WTC11 (cell line): ENCODE measurements around the gene YOD1. TPM values are rescaled to one million over a fixed set of nuclear protein-coding genes. Genes with fewer than 3 reads are reported as not detected.

ENCODE experiments used
- ATAC-seq: fragments of 200-7000 bp; cut with Tn5 transposase; 2 replicates; pipeline ENCODE4 v1.10.0; 2021; ENCODE audit warnings: mild to moderate bottlenecking, moderate library complexity
- CTCF ChIA-PET: fragments of 300-600 bp; sonication (Branson Sonifier 250); formaldehyde crosslinking; loops from one replicate; lab custom pipeline; 2021; ENCODE audit warnings: antibody characterized with exemption; lab: Charles Lee
- POLR2A ChIA-PET: fragments of 350-600 bp; sonication (Branson Sonifier 250); formaldehyde crosslinking; loops from one replicate; lab custom pipeline; 2021; ENCODE audit warnings: antibody characterized with exemption; lab: Charles Lee
- DNase-seq: peaks from one replicate; pipeline ENCODE4 v3.0.0; 2021; ENCODE audit warnings: low spot score
- H3K27ac Mint-ChIP-seq: 2 replicates; pipeline ENCODE4 v1.8.0; 2021; ENCODE audit warnings: mixed read lengths
- H3K27me3 Mint-ChIP-seq: 2 replicates; pipeline ENCODE4 v1.8.0; 2021; ENCODE audit warnings: low read depth, mild to moderate bottlenecking, moderate library complexity, mixed read lengths
- H3K36me3 Mint-ChIP-seq: 2 replicates; pipeline ENCODE4 v1.8.0; 2021; ENCODE audit warnings: mixed read lengths
- H3K4me1 Mint-ChIP-seq: 2 replicates; pipeline ENCODE4 v1.8.0; 2022; ENCODE audit warnings: mixed read lengths
- H3K4me3 Mint-ChIP-seq: 2 replicates; pipeline ENCODE4 v1.8.0; 2021; ENCODE audit warnings: mild to moderate bottlenecking, moderate library complexity, mixed read lengths
- H3K9me3 Mint-ChIP-seq: 2 replicates; pipeline ENCODE4 v1.8.0; 2021; ENCODE audit warnings: mixed read lengths
- AFF4 ChIP-seq: sonication (generic); formaldehyde crosslinking; IDR thresholded peaks from 2 replicates; pipeline ENCODE4 v1.8.1; 2023; ENCODE audit warnings: mild to moderate bottlenecking, missing genetic modification reagents, borderline replicate concordance
- ATF1 ChIP-seq: sonication (generic); formaldehyde crosslinking; IDR thresholded peaks from 2 replicates; pipeline ENCODE4 v1.8.1; 2023; ENCODE audit warnings: mild to moderate bottlenecking, moderate library complexity, missing genetic modification reagents
- E2F1 ChIP-seq: sonication (generic); formaldehyde crosslinking; IDR thresholded peaks from 2 replicates; pipeline ENCODE4 v1.8.0; 2022; ENCODE audit warnings: mild to moderate bottlenecking, missing genetic modification reagents
- E2F4 ChIP-seq: sonication (generic); formaldehyde crosslinking; IDR thresholded peaks from 2 replicates; pipeline ENCODE4 v1.8.1; 2022; ENCODE audit warnings: low read depth, mild to moderate bottlenecking, moderate library complexity, missing genetic modification reagents, borderline replicate concordance
- FOXK1 ChIP-seq: sonication (generic); formaldehyde crosslinking; IDR thresholded peaks from 2 replicates; pipeline ENCODE4 v1.8.0; 2022; ENCODE audit warnings: mild to moderate bottlenecking, moderate library complexity, missing genetic modification reagents
- JAZF1 ChIP-seq: fragments of 250-450 bp; sonication (Bioruptor Pico); IDR thresholded peaks from 2 replicates; pipeline ENCODE4 v1.9.0; 2021; ENCODE audit warnings: moderate library complexity, mild to moderate bottlenecking, inconsistent platforms
- MXD4 ChIP-seq: fragments of 250-450 bp; sonication (Bioruptor Pico); IDR thresholded peaks from 2 replicates; pipeline ENCODE4 v1.8.0; 2021; ENCODE audit warnings: mild to moderate bottlenecking, moderate library complexity, borderline replicate concordance
- NFATC4 ChIP-seq: fragments of 250-450 bp; sonication (Bioruptor Pico); IDR thresholded peaks from 2 replicates; pipeline ENCODE4 v1.9.0; 2021; ENCODE audit warnings: mild to moderate bottlenecking
- NFE2L1 ChIP-seq: sonication (generic); formaldehyde crosslinking; IDR thresholded peaks from 2 replicates; pipeline ENCODE4 v1.8.1; 2023; ENCODE audit warnings: missing genetic modification reagents
- NR3C1 ChIP-seq: sonication (generic); formaldehyde crosslinking; conservative IDR thresholded peaks from 2 replicates; pipeline ENCODE4 v1.8.1; 2023; ENCODE audit warnings: low read depth, mild to moderate bottlenecking, missing genetic modification reagents
- RELA ChIP-seq: sonication (generic); formaldehyde crosslinking; IDR thresholded peaks from 2 replicates; pipeline ENCODE4 v1.8.1; 2022; ENCODE audit warnings: missing genetic modification reagents, mild to moderate bottlenecking, borderline replicate concordance
- SOX15 ChIP-seq: fragments of 250-450 bp; sonication (Bioruptor Pico); IDR thresholded peaks from 2 replicates; pipeline ENCODE4 v1.9.0; 2021; ENCODE audit warnings: mild to moderate bottlenecking
- TCF7 ChIP-seq: sonication (generic); formaldehyde crosslinking; IDR thresholded peaks from 2 replicates; pipeline ENCODE4 v1.8.0; 2022; ENCODE audit warnings: mild to moderate bottlenecking, low read depth, missing genetic modification reagents, moderate library complexity
- ZNF219 ChIP-seq: sonication (generic); formaldehyde crosslinking; IDR thresholded peaks from 2 replicates; pipeline ENCODE4 v1.8.0; 2023; ENCODE audit warnings: missing genetic modification reagents, mild to moderate bottlenecking, borderline replicate concordance
- ZNF423 ChIP-seq: fragments of 250-450 bp; sonication (Bioruptor Pico); IDR thresholded peaks from 2 replicates; pipeline ENCODE4 v2.1.2; 2022; ENCODE audit warnings: mild to moderate bottlenecking, moderate library complexity
- total RNA-seq: library from RNA; stranded (reverse); gene quantifications from 3 replicates; pipeline ENCODE4 v1.2.3, GENCODE V29; 2021
- TF ChIP-seq, protein P1 (sequence below): sonication (generic); formaldehyde crosslinking; IDR thresholded peaks from 2 replicates; pipeline ENCODE4 v1.8.0; 2023; ENCODE audit warnings: missing genetic modification reagents
- TF ChIP-seq, protein P2 (sequence below): sonication (generic); formaldehyde crosslinking; conservative IDR thresholded peaks from 2 replicates; pipeline ENCODE4 v1.8.1; 2022; ENCODE audit warnings: mild to moderate bottlenecking, missing genetic modification reagents
- TF ChIP-seq, protein P3 (sequence below): sonication (generic); formaldehyde crosslinking; IDR thresholded peaks from 2 replicates; pipeline ENCODE4 v1.8.0; 2022; ENCODE audit warnings: mild to moderate bottlenecking, missing genetic modification reagents
- TF ChIP-seq, protein P4 (sequence below): sonication (generic); formaldehyde crosslinking; IDR thresholded peaks from 2 replicates; pipeline ENCODE4 v1.8.0; 2022; ENCODE audit warnings: mild to moderate bottlenecking, missing genetic modification reagents
- TF ChIP-seq, protein P5 (sequence below): sonication (generic); formaldehyde crosslinking; IDR thresholded peaks from 2 replicates; pipeline ENCODE4 v1.8.1; 2023; ENCODE audit warnings: mild to moderate bottlenecking, missing genetic modification reagents
- TF ChIP-seq, protein P6 (sequence below): sonication (generic); formaldehyde crosslinking; IDR thresholded peaks from 2 replicates; pipeline ENCODE4 v1.8.1; 2023; ENCODE audit warnings: mild to moderate bottlenecking, moderate library complexity, missing genetic modification reagents
- TF ChIP-seq, protein P7 (sequence below): sonication (generic); formaldehyde crosslinking; conservative IDR thresholded peaks from 2 replicates; pipeline ENCODE4 v1.8.1; 2023; ENCODE audit warnings: mild to moderate bottlenecking, low read depth, missing genetic modification reagents, moderate library complexity

The YOD1 gene
- total RNA-seq, 1 experiment from 2014 or later: 12.0 TPM

DNA sequence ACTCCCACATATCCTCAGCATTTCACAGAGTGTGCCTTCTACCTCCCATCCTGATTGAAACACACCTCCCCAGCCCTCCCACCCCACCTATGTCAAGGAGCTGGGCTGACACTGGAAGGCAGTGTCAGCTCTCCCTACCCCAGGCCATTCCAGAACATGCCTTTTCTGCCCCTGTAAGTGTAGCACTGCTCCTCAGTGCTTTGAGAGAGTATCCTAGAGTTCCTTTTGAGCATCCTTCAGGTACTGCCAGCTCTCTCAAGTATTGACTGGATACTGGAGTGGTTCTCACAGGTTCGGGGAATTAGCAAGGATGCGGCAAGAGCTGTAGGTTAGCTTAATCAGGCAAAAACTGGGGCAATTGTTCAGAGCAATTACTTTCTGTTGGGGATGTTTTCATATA, 40.3 kb downstream of the YOD1 start:
- Mint-ChIP-seq H3K27ac (no peak overlapping the region), H3K27me3 (peaks cover 18% of the 10 kb centered on the region), H3K36me3 (no peaks in the 10 kb centered on the region), H3K4me3 (no peak overlapping the region), H3K4me1 (no peaks in the 10 kb centered on the region), H3K9me3 (peaks cover 3% of the 10 kb centered on the region; the same call in 1 of the 2 replicates)
- ATAC-seq (no peak), DNase-seq (no peak)
- CTCF ChIA-PET: interaction anchor here (0.6 to 1.6 kb wide), 3 partner anchors 22 to 466 kb away, joined by 3 to 5 read pairs (median 3); partner anchors contain the start of gene C1orf116
- TF ChIP-seq, protein P1, sequence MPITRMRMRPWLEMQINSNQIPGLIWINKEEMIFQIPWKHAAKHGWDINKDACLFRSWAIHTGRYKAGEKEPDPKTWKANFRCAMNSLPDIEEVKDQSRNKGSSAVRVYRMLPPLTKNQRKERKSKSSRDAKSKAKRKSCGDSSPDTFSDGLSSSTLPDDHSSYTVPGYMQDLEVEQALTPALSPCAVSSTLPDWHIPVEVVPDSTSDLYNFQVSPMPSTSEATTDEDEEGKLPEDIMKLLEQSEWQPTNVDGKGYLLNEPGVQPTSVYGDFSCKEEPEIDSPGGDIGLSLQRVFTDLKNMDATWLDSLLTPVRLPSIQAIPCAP: no peak
- TF ChIP-seq SOX15: no peak
- TF ChIP-seq, protein P2, sequence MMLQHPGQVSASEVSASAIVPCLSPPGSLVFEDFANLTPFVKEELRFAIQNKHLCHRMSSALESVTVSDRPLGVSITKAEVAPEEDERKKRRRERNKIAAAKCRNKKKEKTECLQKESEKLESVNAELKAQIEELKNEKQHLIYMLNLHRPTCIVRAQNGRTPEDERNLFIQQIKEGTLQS (CRISPR knock-in tag): no peak
- no peak for TF ChIP-seq AFF4 (CRISPR knock-in tag)
- TF ChIP-seq, protein P3, sequence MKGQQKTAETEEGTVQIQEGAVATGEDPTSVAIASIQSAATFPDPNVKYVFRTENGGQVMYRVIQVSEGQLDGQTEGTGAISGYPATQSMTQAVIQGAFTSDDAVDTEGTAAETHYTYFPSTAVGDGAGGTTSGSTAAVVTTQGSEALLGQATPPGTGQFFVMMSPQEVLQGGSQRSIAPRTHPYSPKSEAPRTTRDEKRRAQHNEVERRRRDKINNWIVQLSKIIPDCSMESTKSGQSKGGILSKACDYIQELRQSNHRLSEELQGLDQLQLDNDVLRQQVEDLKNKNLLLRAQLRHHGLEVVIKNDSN (CRISPR knock-in tag): no peak
- no peak for TF ChIP-seq ATF1
- TF ChIP-seq JAZF1: no peak
- TF ChIP-seq ZNF423 (CRISPR knock-in tag): no peak
- TF ChIP-seq ZNF219 (CRISPR knock-in tag): no peak
- TF ChIP-seq RELA (CRISPR knock-in tag): no peak
- no peak for TF ChIP-seq NFE2L1 (CRISPR knock-in tag)
- TF ChIP-seq, protein P4, sequence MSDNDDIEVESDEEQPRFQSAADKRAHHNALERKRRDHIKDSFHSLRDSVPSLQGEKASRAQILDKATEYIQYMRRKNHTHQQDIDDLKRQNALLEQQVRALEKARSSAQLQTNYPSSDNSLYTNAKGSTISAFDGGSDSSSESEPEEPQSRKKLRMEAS (CRISPR knock-in tag): no peak
- TF ChIP-seq, protein P5, sequence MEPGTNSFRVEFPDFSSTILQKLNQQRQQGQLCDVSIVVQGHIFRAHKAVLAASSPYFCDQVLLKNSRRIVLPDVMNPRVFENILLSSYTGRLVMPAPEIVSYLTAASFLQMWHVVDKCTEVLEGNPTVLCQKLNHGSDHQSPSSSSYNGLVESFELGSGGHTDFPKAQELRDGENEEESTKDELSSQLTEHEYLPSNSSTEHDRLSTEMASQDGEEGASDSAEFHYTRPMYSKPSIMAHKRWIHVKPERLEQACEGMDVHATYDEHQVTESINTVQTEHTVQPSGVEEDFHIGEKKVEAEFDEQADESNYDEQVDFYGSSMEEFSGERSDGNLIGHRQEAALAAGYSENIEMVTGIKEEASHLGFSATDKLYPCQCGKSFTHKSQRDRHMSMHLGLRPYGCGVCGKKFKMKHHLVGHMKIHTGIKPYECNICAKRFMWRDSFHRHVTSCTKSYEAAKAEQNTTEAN: no peak
- TF ChIP-seq, protein P6, sequence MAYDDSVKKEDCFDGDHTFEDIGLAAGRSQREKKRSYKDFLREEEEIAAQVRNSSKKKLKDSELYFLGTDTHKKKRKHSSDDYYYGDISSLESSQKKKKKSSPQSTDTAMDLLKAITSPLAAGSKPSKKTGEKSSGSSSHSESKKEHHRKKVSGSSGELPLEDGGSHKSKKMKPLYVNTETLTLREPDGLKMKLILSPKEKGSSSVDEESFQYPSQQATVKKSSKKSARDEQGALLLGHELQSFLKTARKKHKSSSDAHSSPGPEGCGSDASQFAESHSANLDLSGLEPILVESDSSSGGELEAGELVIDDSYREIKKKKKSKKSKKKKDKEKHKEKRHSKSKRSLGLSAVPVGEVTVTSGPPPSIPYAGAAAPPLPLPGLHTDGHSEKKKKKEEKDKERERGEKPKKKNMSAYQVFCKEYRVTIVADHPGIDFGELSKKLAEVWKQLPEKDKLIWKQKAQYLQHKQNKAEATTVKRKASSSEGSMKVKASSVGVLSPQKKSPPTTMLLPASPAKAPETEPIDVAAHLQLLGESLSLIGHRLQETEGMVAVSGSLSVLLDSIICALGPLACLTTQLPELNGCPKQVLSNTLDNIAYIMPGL (CRISPR knock-in tag): no peak
- POLR2A ChIA-PET: no interaction called here

- no peaks in the 10 kb centered on the region for H3K36me3 Mint-ChIP-seq
- no peaks in the 10 kb centered on the region for H3K4me1 Mint-ChIP-seq
- H3K27me3 Mint-ChIP-seq: peaks cover 16% of the 10 kb centered on the region
- ChIA-PET POLR2A (no interaction called here), CTCF (no interaction called here)
- H3K4me3 Mint-ChIP-seq: no peak overlapping the region
- DNase-seq (no peak), ATAC-seq (no peak)
- no peak overlapping the region for H3K27ac Mint-ChIP-seq
- H3K9me3 Mint-ChIP-seq: peaks cover 3% of the 10 kb centered on the region; the same call in 1 of the 2 replicates
- TF ChIP-seq, protein P7, sequence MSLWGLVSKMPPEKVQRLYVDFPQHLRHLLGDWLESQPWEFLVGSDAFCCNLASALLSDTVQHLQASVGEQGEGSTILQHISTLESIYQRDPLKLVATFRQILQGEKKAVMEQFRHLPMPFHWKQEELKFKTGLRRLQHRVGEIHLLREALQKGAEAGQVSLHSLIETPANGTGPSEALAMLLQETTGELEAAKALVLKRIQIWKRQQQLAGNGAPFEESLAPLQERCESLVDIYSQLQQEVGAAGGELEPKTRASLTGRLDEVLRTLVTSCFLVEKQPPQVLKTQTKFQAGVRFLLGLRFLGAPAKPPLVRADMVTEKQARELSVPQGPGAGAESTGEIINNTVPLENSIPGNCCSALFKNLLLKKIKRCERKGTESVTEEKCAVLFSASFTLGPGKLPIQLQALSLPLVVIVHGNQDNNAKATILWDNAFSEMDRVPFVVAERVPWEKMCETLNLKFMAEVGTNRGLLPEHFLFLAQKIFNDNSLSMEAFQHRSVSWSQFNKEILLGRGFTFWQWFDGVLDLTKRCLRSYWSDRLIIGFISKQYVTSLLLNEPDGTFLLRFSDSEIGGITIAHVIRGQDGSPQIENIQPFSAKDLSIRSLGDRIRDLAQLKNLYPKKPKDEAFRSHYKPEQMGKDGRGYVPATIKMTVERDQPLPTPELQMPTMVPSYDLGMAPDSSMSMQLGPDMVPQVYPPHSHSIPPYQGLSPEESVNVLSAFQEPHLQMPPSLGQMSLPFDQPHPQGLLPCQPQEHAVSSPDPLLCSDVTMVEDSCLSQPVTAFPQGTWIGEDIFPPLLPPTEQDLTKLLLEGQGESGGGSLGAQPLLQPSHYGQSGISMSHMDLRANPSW (CRISPR knock-in tag): no peak
- TF ChIP-seq E2F4 (no peak), NR3C1 (CRISPR knock-in tag) (no peak), E2F1 (CRISPR knock-in tag) (no peak), NFATC4 (CRISPR knock-in tag) (no peak), MXD4 (no peak), FOXK1 (no peak), TCF7 (CRISPR knock-in tag) (no peak)
Measured at GRCh38 chr1:207009945-207010344, 41.1 kb downstream of the YOD1 start.
